Measurements from ENCODE around the gene RTN4R. TPM values are rescaled to one million over a fixed set of nuclear protein-coding genes. Genes with fewer than 3 reads are reported as not detected.
"Not testable (repeated sequence)": the region's sequence is repeated elsewhere in the genome, so short reads cannot be mapped to it uniquely, and the experiment has no call there.

RTN4R gene
- total RNA-seq, 1 donor from 2014 or later: 38.3 TPM

- peaks cover 7% of the 10 kb centered on the region for H3K4me1 Mint-ChIP-seq (ENCODE audit: low read depth, unreplicated experiment)
- H3K9me3 Mint-ChIP-seq (ENCODE audit: unreplicated experiment): peaks cover 4% of the 10 kb centered on the region
- H3K36me3 Mint-ChIP-seq (ENCODE audit: unreplicated experiment): no peaks in the 10 kb centered on the region
- no peak overlapping the region for H3K4me3 Mint-ChIP-seq (ENCODE audit: unreplicated experiment)
- DNase-seq: no peak
- peaks cover 10% of the 10 kb centered on the region for H3K27me3 Mint-ChIP-seq (ENCODE audit: unreplicated experiment)
- H3K27ac Mint-ChIP-seq (ENCODE audit: unreplicated experiment): no peak overlapping the region
- TF ChIP-seq CTCF (IDR thresholded peaks at IDR 0.05; ENCODE audit: partially characterized antibody, unreplicated experiment): no peak
These were observed 8.3 kb upstream of the RTN4R start for GRCh38 chr22:20276468-20276867.

- H3K9me3 Mint-ChIP-seq (ENCODE audit: unreplicated experiment): peaks cover 6% of the 10 kb centered on the region
- DNase-seq: no peak
- H3K27me3 Mint-ChIP-seq (ENCODE audit: unreplicated experiment): peaks cover 10% of the 10 kb centered on the region
- no peak overlapping the region for H3K27ac Mint-ChIP-seq (ENCODE audit: unreplicated experiment)
- peaks cover 10% of the 10 kb centered on the region for H3K4me1 Mint-ChIP-seq (ENCODE audit: low read depth, unreplicated experiment)
- H3K36me3 Mint-ChIP-seq (ENCODE audit: unreplicated experiment): no peaks in the 10 kb centered on the region
- TF ChIP-seq CTCF (IDR thresholded peaks at IDR 0.05; ENCODE audit: partially characterized antibody, unreplicated experiment): no peak
- H3K4me3 Mint-ChIP-seq (ENCODE audit: unreplicated experiment): no peak overlapping the region
These were observed 7.7 kb upstream of the RTN4R start for GRCh38 chr22:20275836-20276235.

- H3K9me3 Mint-ChIP-seq (ENCODE audit: unreplicated experiment); H3K27ac Mint-ChIP-seq (ENCODE audit: unreplicated experiment); H3K4me3 Mint-ChIP-seq (ENCODE audit: unreplicated experiment); DNase-seq; H3K36me3 Mint-ChIP-seq (ENCODE audit: unreplicated experiment): not testable (repeated sequence)
- Mint-ChIP-seq H3K4me1 (ENCODE audit: low read depth, unreplicated experiment) (peaks cover 12% of the 10 kb centered on the region), H3K27me3 (ENCODE audit: unreplicated experiment) (peaks cover 12% of the 10 kb centered on the region)
These were observed 7.2 kb upstream of the RTN4R start for GRCh38 chr22:20275325-20275724.

- DNase-seq; H3K9me3 Mint-ChIP-seq (ENCODE audit: unreplicated experiment); H3K36me3 Mint-ChIP-seq (ENCODE audit: unreplicated experiment); H3K4me3 Mint-ChIP-seq (ENCODE audit: unreplicated experiment): not testable (repeated sequence)
- peak overlapping the region; percentile 60 for H3K27ac Mint-ChIP-seq (ENCODE audit: unreplicated experiment)
- H3K4me1 Mint-ChIP-seq (ENCODE audit: low read depth, unreplicated experiment): peaks cover 13% of the 10 kb centered on the region
- H3K27me3 Mint-ChIP-seq (ENCODE audit: unreplicated experiment): peaks cover 11% of the 10 kb centered on the region
These were observed 6.3 kb upstream of the RTN4R start for GRCh38 chr22:20274374-20274773.

- Mint-ChIP-seq H3K27me3 (ENCODE audit: unreplicated experiment) (peaks cover 11% of the 10 kb centered on the region), H3K4me3 (ENCODE audit: unreplicated experiment) (no peak overlapping the region), H3K36me3 (ENCODE audit: unreplicated experiment) (no peaks in the 10 kb centered on the region), H3K4me1 (ENCODE audit: low read depth, unreplicated experiment) (peaks cover 15% of the 10 kb centered on the region), H3K9me3 (ENCODE audit: unreplicated experiment) (peaks cover 9% of the 10 kb centered on the region), H3K27ac (ENCODE audit: unreplicated experiment) (no peak overlapping the region)
- DNase-seq: peak; percentile 58
- no peak for TF ChIP-seq CTCF (IDR thresholded peaks at IDR 0.05; ENCODE audit: partially characterized antibody, unreplicated experiment)
These were observed 5.7 kb upstream of the RTN4R start for GRCh38 chr22:20273758-20274181.

GRCh38 chr22:20272700-20273099, 4.6 kb upstream of the RTN4R start:
- DNase-seq: no peak
- H3K9me3 Mint-ChIP-seq (ENCODE audit: unreplicated experiment): peaks cover 9% of the 10 kb centered on the region
- no peak overlapping the region for H3K27ac Mint-ChIP-seq (ENCODE audit: unreplicated experiment)
- H3K36me3 Mint-ChIP-seq (ENCODE audit: unreplicated experiment): no peaks in the 10 kb centered on the region
- TF ChIP-seq CTCF (IDR thresholded peaks at IDR 0.05; ENCODE audit: partially characterized antibody, unreplicated experiment): no peak
- peaks cover 20% of the 10 kb centered on the region for H3K4me1 Mint-ChIP-seq (ENCODE audit: low read depth, unreplicated experiment)
- no peak overlapping the region for H3K4me3 Mint-ChIP-seq (ENCODE audit: unreplicated experiment)
- H3K27me3 Mint-ChIP-seq (ENCODE audit: unreplicated experiment): peaks cover 11% of the 10 kb centered on the region
